ENCODE measurements around the gene TRMT1. TPM values are rescaled to one million over a fixed set of nuclear protein-coding genes. Genes with fewer than 3 reads are reported as not detected.

The TRMT1 gene
- total RNA-seq, 4 donors from 2014 or later: 23.2 to 99.4 (median 33.6) TPM

- DNase-seq: peak; percentile 83
- no peaks in the 10 kb centered on the region for H3K27me3 ChIP-seq
- no peak overlapping the region for H3K4me3 ChIP-seq
- peaks cover 25 to 26% of the 10 kb centered on the region in 2 donors for H3K4me1 ChIP-seq
- H3K9me3 ChIP-seq: no peaks in the 10 kb centered on the region
- peak in 1 of 2 donors; percentile 26 for TF ChIP-seq POLR2A (IDR thresholded peaks at IDR 0.05)
- TF ChIP-seq, protein P1, sequence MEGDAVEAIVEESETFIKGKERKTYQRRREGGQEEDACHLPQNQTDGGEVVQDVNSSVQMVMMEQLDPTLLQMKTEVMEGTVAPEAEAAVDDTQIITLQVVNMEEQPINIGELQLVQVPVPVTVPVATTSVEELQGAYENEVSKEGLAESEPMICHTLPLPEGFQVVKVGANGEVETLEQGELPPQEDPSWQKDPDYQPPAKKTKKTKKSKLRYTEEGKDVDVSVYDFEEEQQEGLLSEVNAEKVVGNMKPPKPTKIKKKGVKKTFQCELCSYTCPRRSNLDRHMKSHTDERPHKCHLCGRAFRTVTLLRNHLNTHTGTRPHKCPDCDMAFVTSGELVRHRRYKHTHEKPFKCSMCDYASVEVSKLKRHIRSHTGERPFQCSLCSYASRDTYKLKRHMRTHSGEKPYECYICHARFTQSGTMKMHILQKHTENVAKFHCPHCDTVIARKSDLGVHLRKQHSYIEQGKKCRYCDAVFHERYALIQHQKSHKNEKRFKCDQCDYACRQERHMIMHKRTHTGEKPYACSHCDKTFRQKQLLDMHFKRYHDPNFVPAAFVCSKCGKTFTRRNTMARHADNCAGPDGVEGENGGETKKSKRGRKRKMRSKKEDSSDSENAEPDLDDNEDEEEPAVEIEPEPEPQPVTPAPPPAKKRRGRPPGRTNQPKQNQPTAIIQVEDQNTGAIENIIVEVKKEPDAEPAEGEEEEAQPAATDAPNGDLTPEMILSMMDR (IDR thresholded peaks at IDR 0.05): peak in 2 of 4 experiments; percentile 6 to 7
- no peaks in the 10 kb centered on the region for H3K36me3 ChIP-seq
- intact Hi-C loops (cut with DNase I; ENCODE audit: low total_unique reads): no loop called here
- H3K27ac ChIP-seq: peak overlapping the region; percentile 93
These were observed 37.0 kb downstream of the TRMT1 start for GRCh38 chr19:13079542-13079986.

DNA sequence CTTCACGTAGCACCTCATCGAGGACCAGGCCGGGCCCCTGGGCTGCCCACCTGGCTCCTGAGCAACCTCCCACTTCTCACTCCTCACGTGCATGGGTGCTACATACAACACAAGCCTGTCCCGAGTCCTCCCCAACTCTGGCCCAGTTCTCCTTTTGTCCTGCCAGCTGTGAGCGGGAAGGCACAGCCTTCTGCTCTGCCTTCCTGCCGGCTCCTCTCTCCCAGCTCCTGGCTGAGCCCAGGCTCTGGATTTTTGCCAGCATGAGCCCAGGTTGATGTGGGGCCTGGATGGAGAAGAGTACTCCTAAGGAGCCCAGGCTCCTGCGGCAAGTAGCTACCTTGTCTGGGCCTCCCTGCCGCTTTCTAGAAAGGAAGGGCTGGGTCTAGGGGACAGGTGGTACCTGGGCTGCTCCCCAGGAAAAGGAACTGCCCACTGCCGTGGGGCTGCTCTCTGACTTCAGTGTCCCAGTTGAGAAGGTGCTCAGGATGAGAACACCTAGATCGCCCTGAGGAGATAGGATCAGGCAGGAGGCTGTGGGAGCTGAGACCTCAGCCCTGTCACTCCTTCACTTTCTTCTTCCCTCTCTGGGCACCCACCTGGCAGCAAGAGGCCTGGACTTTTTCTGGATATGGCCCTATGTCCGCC is 37.5 kb downstream of the TRMT1 start:
- Histone ChIP-seq H3K4me3 (no peak overlapping the region), H3K36me3 (no peaks in the 10 kb centered on the region), H3K9me3 (no peaks in the 10 kb centered on the region), H3K27ac (peak overlapping the region; percentile 93), H3K27me3 (no peaks in the 10 kb centered on the region), H3K4me1 (peaks cover 25 to 26% of the 10 kb centered on the region in 2 donors)
- peak; percentile 68 to 73 for DNase-seq
- intact Hi-C loops (cut with DNase I; ENCODE audit: low total_unique reads): no loop called here
- no peak for TF ChIP-seq POLR2A (IDR thresholded peaks at IDR 0.05)
- TF ChIP-seq, protein P1 (IDR thresholded peaks at IDR 0.05): no peak

- Histone ChIP-seq H3K4me3 (no peak overlapping the region), H3K9me3 (no peaks in the 10 kb centered on the region), H3K36me3 (no peaks in the 10 kb centered on the region), H3K4me1 (peaks cover 26 to 28% of the 10 kb centered on the region in 2 donors), H3K27me3 (no peaks in the 10 kb centered on the region), H3K27ac (peak overlapping the region; percentile 93)
- TF ChIP-seq, protein P1 (IDR thresholded peaks at IDR 0.05): no peak
- no peak for TF ChIP-seq POLR2A (IDR thresholded peaks at IDR 0.05)
- intact Hi-C loops (cut with DNase I; ENCODE audit: low total_unique reads): no loop called here
- peak in 1 of 2 donors; percentile 37 for DNase-seq
These were observed 38.2 kb downstream of the TRMT1 start for GRCh38 chr19:13078381-13078780.

GRCh38 chr19:13077240-13077639 is 39.3 kb downstream of the TRMT1 start:
- Histone ChIP-seq H3K9me3 (no peaks in the 10 kb centered on the region), H3K27me3 (no peaks in the 10 kb centered on the region), H3K4me1 (peaks cover 22 to 30% of the 10 kb centered on the region in 2 donors), H3K36me3 (no peaks in the 10 kb centered on the region), H3K4me3 (no peak overlapping the region), H3K27ac (peak overlapping the region; percentile 93)
- TF ChIP-seq, protein P1 (IDR thresholded peaks at IDR 0.05): no peak
- no peak for TF ChIP-seq POLR2A (IDR thresholded peaks at IDR 0.05)
- DNase-seq: no peak
- intact Hi-C loops (cut with DNase I; ENCODE audit: low total_unique reads): no loop called here

DNA sequence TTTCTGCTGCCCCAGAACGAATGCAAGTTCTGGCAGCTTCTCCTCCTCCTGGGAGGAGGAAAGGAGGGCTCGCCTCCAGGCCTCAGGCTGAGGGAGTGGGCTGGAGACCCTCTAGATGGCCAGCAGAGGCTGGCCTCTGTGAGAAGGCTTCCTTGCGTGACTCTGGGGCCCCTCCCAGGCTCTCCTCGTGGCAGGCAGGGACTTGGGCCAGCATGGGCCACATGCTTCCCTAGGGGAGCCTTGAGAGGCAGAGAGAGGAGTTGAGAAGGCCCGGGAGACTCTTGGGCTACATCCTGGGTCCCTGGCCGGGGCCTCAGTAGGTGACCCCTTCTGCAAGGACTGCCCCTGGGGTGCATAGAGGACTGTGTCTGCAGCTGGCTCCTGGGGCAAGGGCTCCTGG is 39.8 kb downstream of the TRMT1 start:
- Histone ChIP-seq H3K27me3 (no peaks in the 10 kb centered on the region), H3K27ac (peak overlapping the region; percentile 93), H3K4me3 (no peak overlapping the region), H3K36me3 (no peaks in the 10 kb centered on the region), H3K9me3 (no peaks in the 10 kb centered on the region), H3K4me1 (peaks cover 22 to 35% of the 10 kb centered on the region in 2 donors)
- no peak for TF ChIP-seq POLR2A (IDR thresholded peaks at IDR 0.05)
- TF ChIP-seq, protein P1 (IDR thresholded peaks at IDR 0.05): no peak
- DNase-seq: peak in 1 of 2 donors; percentile 46
- intact Hi-C loops (cut with DNase I; ENCODE audit: low total_unique reads): no loop called here

Data from uterus (tissue), 4 donors.